ENCODE measurements around the gene NPAS2. TPM values are rescaled to one million over a fixed set of nuclear protein-coding genes. Genes with fewer than 3 reads are reported as not detected.

Gene NPAS2
- total and polyA plus RNA-seq, 2 donors (not counting 3 experiments of a cell fraction or from before 2014, with no cell fraction given), result 29.0 to 53.9 TPM

DNA sequence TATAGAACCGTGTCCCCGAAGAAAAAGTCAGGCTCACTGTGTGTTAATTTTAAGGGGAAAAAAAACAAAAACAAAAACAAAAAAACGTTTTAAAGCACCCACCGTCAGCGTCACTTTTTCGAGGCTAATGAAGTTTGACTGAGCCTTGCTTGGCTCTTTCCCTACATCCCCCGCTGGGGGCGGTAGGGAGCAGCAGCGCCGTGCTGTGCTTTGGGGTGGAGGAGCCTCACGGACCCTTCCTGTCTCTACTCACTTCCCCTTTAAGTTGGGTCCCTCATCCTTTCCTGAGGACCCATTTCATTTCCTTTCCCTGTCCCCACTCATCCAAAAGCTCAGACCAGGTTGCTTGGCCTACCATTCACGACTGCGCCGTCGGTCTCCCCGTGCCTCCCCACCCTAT, 99.4 kb downstream of the NPAS2 start:
- peaks cover 0 to 5% of the 10 kb centered on the region in 2 experiments for H3K36me3 ChIP-seq (ENCODE audit: control insufficient read depth in 2 of 2, extremely low read depth in 1 of 2, insufficient read depth in 2 of 2, low read length in 2 of 2)
- no peaks in the 10 kb centered on the region for H4K20me1 ChIP-seq (replicated peaks; ENCODE audit: control insufficient read depth, extremely low read depth, insufficient read depth, low read length)
- no peak overlapping the region for H3K4me3 ChIP-seq (replicated peaks in 1 of 3; ENCODE audit: insufficient read depth in 1 of 3, low read depth in 1 of 3, low read length in 3 of 3)
- no peak overlapping the region for H3K4me2 ChIP-seq (ENCODE audit: insufficient read depth, low read length)
- no TSS peak for BruUV-seq (replicated peaks)
- no peaks in the 10 kb centered on the region for H3K9me1 ChIP-seq (replicated peaks; ENCODE audit: control insufficient read depth, extremely low read depth, insufficient read depth, low read length)
- H3K27ac ChIP-seq (ENCODE audit: insufficient read depth, low read depth, low read length), result no peak overlapping the region
- H2AFZ ChIP-seq (ENCODE audit: low read depth, low read length), result no peak overlapping the region
- H3K27me3 ChIP-seq (ENCODE audit: control insufficient read depth in 2 of 2, insufficient read depth in 2 of 2, low read length in 2 of 2), result no peaks in the 10 kb centered on the region
- no peaks in the 10 kb centered on the region for H3K79me2 ChIP-seq (ENCODE audit: control insufficient read depth, insufficient read depth, low read length)
- no peak for FAIRE-seq
- H3K4me1 ChIP-seq (ENCODE audit: control insufficient read depth, extremely low read depth, insufficient read depth, low read length), result peaks cover 13% of the 10 kb centered on the region
- CTCF ChIA-PET, result interaction anchor here (1.1 to 1.9 kb wide), 3 partner anchors 16 to 317 kb away, joined by 4 to 6 read pairs (median 4); no protein-coding TSS in a partner anchor
- no peak for DNase-seq (ENCODE audit: low read depth, low spot score)
- POLR2A ChIA-PET, result no interaction called here
- no peak overlapping the region for H3K9ac ChIP-seq (replicated peaks; ENCODE audit: extremely low read depth, insufficient read depth, low read length)
- H3K9me3 ChIP-seq (replicated peaks; ENCODE audit: control insufficient read depth, insufficient read depth, low read length), result no peaks in the 10 kb centered on the region
- intact Hi-C loops (cut with micrococcal nuclease), result no loop called here
- TF ChIP-seq CTCF (IDR thresholded peaks at IDR 0.05; ENCODE audit: extremely low read depth in 1 of 2, insufficient read depth in 1 of 2, low read depth in 1 of 2, low read length in 2 of 2) (peak; percentile 34 to 38), MYC (IDR thresholded peaks at IDR 0.05; ENCODE audit: low read depth, low read length) (no peak)
- dilution Hi-C loops (cut with MboI; ENCODE audit: extremely low pct_ligation_motif_present, low sequenced_read_pairs), result no loop called here

GRCh38 chr2:100921685-100922161, 101.8 kb downstream of the NPAS2 start:
- Histone ChIP-seq H3K4me1 (ENCODE audit: control insufficient read depth, extremely low read depth, insufficient read depth, low read length) (peaks cover 28% of the 10 kb centered on the region), H3K79me2 (ENCODE audit: control insufficient read depth, insufficient read depth, low read length) (no peaks in the 10 kb centered on the region), H2AFZ (ENCODE audit: low read depth, low read length) (no peak overlapping the region), H3K27ac (ENCODE audit: insufficient read depth, low read depth, low read length) (no peak overlapping the region), H3K27me3 (ENCODE audit: control insufficient read depth in 2 of 2, insufficient read depth in 2 of 2, low read length in 2 of 2) (no peaks in the 10 kb centered on the region), H3K4me2 (ENCODE audit: insufficient read depth, low read length) (no peak overlapping the region), H3K9ac (replicated peaks; ENCODE audit: extremely low read depth, insufficient read depth, low read length) (no peak overlapping the region), H3K9me1 (replicated peaks; ENCODE audit: control insufficient read depth, extremely low read depth, insufficient read depth, low read length) (no peaks in the 10 kb centered on the region), H3K4me3 (replicated peaks in 1 of 3; ENCODE audit: insufficient read depth in 1 of 3, low read depth in 1 of 3, low read length in 3 of 3) (no peak overlapping the region), H3K36me3 (ENCODE audit: control insufficient read depth in 2 of 2, extremely low read depth in 1 of 2, insufficient read depth in 2 of 2, low read length in 2 of 2) (no peaks in the 10 kb centered on the region), H3K9me3 (replicated peaks; ENCODE audit: control insufficient read depth, insufficient read depth, low read length) (no peaks in the 10 kb centered on the region), H4K20me1 (replicated peaks; ENCODE audit: control insufficient read depth, extremely low read depth, insufficient read depth, low read length) (no peaks in the 10 kb centered on the region)
- no peak for TF ChIP-seq MYC (IDR thresholded peaks at IDR 0.05; ENCODE audit: low read depth, low read length)
- no peak for TF ChIP-seq JUN (IDR thresholded peaks at IDR 0.05; ENCODE audit: borderline replicate concordance, insufficient read depth, insufficient read length, low read depth)
- no peak for TF ChIP-seq EZH2 (IDR thresholded peaks at IDR 0.05; ENCODE audit: borderline replicate concordance, low read depth, low read length, severe bottlenecking)
- TF ChIP-seq POLR2AphosphoS5 (IDR thresholded peaks at IDR 0.05; ENCODE audit: insufficient read depth, low read depth, low read length), result no peak
- no peak for TF ChIP-seq MAX (IDR thresholded peaks at IDR 0.05; ENCODE audit: insufficient read depth, insufficient read length)
- no peak for TF ChIP-seq GATA2 (IDR thresholded peaks at IDR 0.05; ENCODE audit: insufficient read depth, insufficient read length, low read depth, low read length)
- TF ChIP-seq CTCF (IDR thresholded peaks at IDR 0.05; ENCODE audit: extremely low read depth in 1 of 2, insufficient read depth in 1 of 2, low read depth in 1 of 2, low read length in 2 of 2), result no peak
- TF ChIP-seq FOS (IDR thresholded peaks at IDR 0.05; ENCODE audit: borderline replicate concordance, insufficient read depth, low read length), result no peak
- TF ChIP-seq POLR2A (IDR thresholded peaks at IDR 0.05; ENCODE audit: low read depth, low read length), result no peak
- FAIRE-seq, result no peak
- dilution Hi-C loops (cut with MboI; ENCODE audit: extremely low pct_ligation_motif_present, low sequenced_read_pairs) (no loop called here), intact Hi-C loops (cut with micrococcal nuclease) (no loop called here)
- BruUV-seq (replicated peaks), result no TSS peak
- POLR2A ChIA-PET, result no interaction called here
- DNase-seq (ENCODE audit: low read depth, low spot score), result no peak
- CTCF ChIA-PET, result no interaction called here
